Astrocyte (in vitro differentiated cells and primary cell): ENCODE results near the gene TRIM41. TPM values are rescaled to one million over a fixed set of nuclear protein-coding genes. Genes with fewer than 3 reads are reported as not detected.

Source experiments
- DNase-seq: peaks from one replicate; pipeline ENCODE4 v3.0.0-alpha.2; 2010; ENCODE audit warnings: low read depth
- FAIRE-seq: peaks from 2 replicates; lab custom pipeline; 2011; peaks lifted over from hg19 to GRCh38; lab: Jason Lieb, UNC
- H2AFZ ChIP-seq: 2 replicates; pipeline ENCODE4 v1.6.0; 2012; ENCODE audit warnings: low read depth, low read length, inconsistent platforms
- H3K27ac ChIP-seq: 2 replicates; pipeline ENCODE4 v1.5.1; 2011; ENCODE audit warnings: low read depth, low read length, inconsistent platforms
- H3K27me3 ChIP-seq: 2 replicates; pipeline ENCODE4 v1.6.0; 2011; ENCODE audit warnings: low read length, inconsistent platforms; ENCODE audit not compliant: insufficient read depth
- H3K36me3 ChIP-seq: 2 replicates; pipeline ENCODE4 v1.5.1; 2011; ENCODE audit warnings: low read length, inconsistent platforms; ENCODE audit not compliant: insufficient read depth
- H3K4me1 ChIP-seq: 2 replicates; pipeline ENCODE4 v1.5.1; 2011; ENCODE audit warnings: low read length, inconsistent platforms; ENCODE audit not compliant: insufficient read depth
- H3K4me2 ChIP-seq: 2 replicates; pipeline ENCODE4 v1.6.0; 2012; ENCODE audit warnings: low read length, inconsistent platforms
- H3K4me3 ChIP-seq: 2 replicates; pipeline ENCODE4 v1.5.1; 2011; ENCODE audit warnings: low read depth, mild to moderate bottlenecking, low read length, inconsistent platforms; ENCODE audit not compliant: insufficient read depth
- H3K79me2 ChIP-seq: 2 replicates; pipeline ENCODE4 v1.6.0; 2012; ENCODE audit warnings: mild to moderate bottlenecking, low read length, inconsistent platforms; ENCODE audit not compliant: insufficient read depth
- H3K9ac ChIP-seq: 2 replicates; pipeline ENCODE4 v1.6.0; 2012; ENCODE audit warnings: mild to moderate bottlenecking, low read length, inconsistent platforms
- H3K9me3 ChIP-seq: 2 replicates; pipeline ENCODE4 v1.5.1; 2012; ENCODE audit warnings: low read depth, mild to moderate bottlenecking, low read length, inconsistent platforms; ENCODE audit not compliant: insufficient read depth
- H4K20me1 ChIP-seq: 2 replicates; pipeline ENCODE4 v1.6.0; 2012; ENCODE audit warnings: low read length, inconsistent platforms; ENCODE audit not compliant: insufficient read depth
- H3K27ac Mint-ChIP-seq: one replicate; pipeline ENCODE4 v1.8.0; 2021; ENCODE audit warnings: mild to moderate bottlenecking, mixed read lengths; ENCODE audit not compliant: unreplicated experiment
- H3K27me3 Mint-ChIP-seq: one replicate; pipeline ENCODE4 v1.8.0; 2021; ENCODE audit warnings: low read depth, mixed read lengths; ENCODE audit not compliant: unreplicated experiment
- H3K36me3 Mint-ChIP-seq: one replicate; pipeline ENCODE4 v1.8.0; 2021; ENCODE audit warnings: low read depth, mixed read lengths; ENCODE audit not compliant: unreplicated experiment
- H3K4me1 Mint-ChIP-seq: one replicate; pipeline ENCODE4 v1.8.0; 2021; ENCODE audit warnings: low read depth, mixed read lengths; ENCODE audit not compliant: unreplicated experiment
- H3K4me3 Mint-ChIP-seq: one replicate; pipeline ENCODE4 v1.8.0; 2021; ENCODE audit warnings: mild to moderate bottlenecking, moderate library complexity, mixed read lengths; ENCODE audit not compliant: unreplicated experiment
- H3K9me3 Mint-ChIP-seq: one replicate; pipeline ENCODE4 v1.8.0; 2021; ENCODE audit warnings: mild to moderate bottlenecking, mixed read lengths; ENCODE audit not compliant: unreplicated experiment
- CTCF ChIP-seq: IDR thresholded peaks from 2 replicates; pipeline ENCODE4 v1.5.1; 2011; ENCODE audit warnings: low read depth, mild to moderate bottlenecking, inconsistent platforms, low read length, moderate library complexity; ENCODE audit not compliant: insufficient read depth
- EZH2 ChIP-seq: IDR thresholded peaks from 2 replicates; pipeline ENCODE4 v1.6.1; 2012; ENCODE audit warnings: mild to moderate bottlenecking, low read length, inconsistent platforms; ENCODE audit not compliant: insufficient read depth
- total RNA-seq: library from RNA; stranded (reverse); gene quantifications from 2 replicates; pipeline ENCODE4 v1.2.1, GENCODE V29; 2021

Gene TRIM41
- total RNA-seq, 1 donor from 2014 or later, result 20.9 TPM

- peaks cover 29% of the 10 kb centered on the region for H3K36me3 Mint-ChIP-seq
- H3K4me1 Mint-ChIP-seq, result peaks cover 16% of the 10 kb centered on the region
- H3K9me3 Mint-ChIP-seq, result no peaks in the 10 kb centered on the region
- peaks cover 75% of the 10 kb centered on the region for H4K20me1 ChIP-seq
- H3K4me3 ChIP-seq, result no peak overlapping the region
- no peak overlapping the region for H3K4me2 ChIP-seq
- peaks cover 28% of the 10 kb centered on the region for H3K79me2 ChIP-seq
- H3K27me3 ChIP-seq, result no peaks in the 10 kb centered on the region
- H3K4me1 ChIP-seq, result peaks cover 5% of the 10 kb centered on the region
- H3K27ac ChIP-seq, result no peak overlapping the region
- no peaks in the 10 kb centered on the region for H3K9me3 ChIP-seq
- no peak overlapping the region for H3K9ac ChIP-seq
- FAIRE-seq, result no peak
- H3K36me3 ChIP-seq, result peaks cover 52% of the 10 kb centered on the region
- H3K27me3 Mint-ChIP-seq, result no peaks in the 10 kb centered on the region
- H3K4me3 Mint-ChIP-seq, result no peak overlapping the region
- DNase-seq, result no peak
- TF ChIP-seq EZH2 (no peak), CTCF (no peak)
- H2AFZ ChIP-seq, result no peak overlapping the region
- H3K27ac Mint-ChIP-seq, result peak overlapping the region; percentile 26
These were observed 10.8 kb downstream of the TRIM41 start for GRCh38 chr5:181233801-181234454.

- peak overlapping the region; percentile 72 for H3K27ac Mint-ChIP-seq
- Histone ChIP-seq H3K4me3 (no peak overlapping the region), H4K20me1 (peaks cover 75% of the 10 kb centered on the region), H3K79me2 (peaks cover 29% of the 10 kb centered on the region), H3K4me1 (peaks cover 10% of the 10 kb centered on the region), H3K9me3 (no peaks in the 10 kb centered on the region), H3K9ac (no peak overlapping the region), H3K27me3 (no peaks in the 10 kb centered on the region), H3K27ac (no peak overlapping the region), H3K36me3 (peaks cover 56% of the 10 kb centered on the region), H2AFZ (no peak overlapping the region), H3K4me2 (no peak overlapping the region)
- TF ChIP-seq CTCF, result no peak
- peaks cover 33% of the 10 kb centered on the region for H3K36me3 Mint-ChIP-seq
- no peak for FAIRE-seq
- no peak for DNase-seq
- peaks cover 16% of the 10 kb centered on the region for H3K4me1 Mint-ChIP-seq
- H3K27me3 Mint-ChIP-seq, result no peaks in the 10 kb centered on the region
- no peak overlapping the region for H3K4me3 Mint-ChIP-seq
- no peaks in the 10 kb centered on the region for H3K9me3 Mint-ChIP-seq
These were observed 11.6 kb downstream of the TRIM41 start for GRCh38 chr5:181234455-181235306.
